HG02763 (cell line): ENCODE measurements around the gene HHLA2.
A peak's percentile ranks its signal among the peaks of the same experiment; 100 is the strongest.
"Not testable (repeated sequence)": the region's sequence is repeated elsewhere in the genome, so short reads cannot be mapped to it uniquely, and the experiment has no call there.

Experiments used
- ATAC-seq: cut with Tn5 transposase; IDR thresholded peaks from one replicate; pipeline ENCODE4 v1.9.1; 2021; ENCODE audit warnings: mild to moderate bottlenecking, moderate library complexity; ENCODE audit not compliant: unreplicated experiment

Gene HHLA2

GRCh38 chr3:108338901-108339545 is 42.7 kb downstream of the HHLA2 start:
- ATAC-seq, result peak; percentile 44

- no peak for ATAC-seq
These were observed 45.6 kb downstream of the HHLA2 start for GRCh38 chr3:108341911-108342310.

GRCh38 chr3:108342837-108343486 is 46.6 kb downstream of the HHLA2 start:
- peak; percentile 57 for ATAC-seq

- ATAC-seq, result no peak
These were observed 47.1 kb downstream of the HHLA2 start for GRCh38 chr3:108343491-108343890.

GRCh38 chr3:108345492-108346205 is 49.3 kb downstream of the HHLA2 start:
- ATAC-seq, result no peak

- no peak for ATAC-seq
These were observed 50.2 kb downstream of the HHLA2 start for GRCh38 chr3:108346301-108347227.

- ATAC-seq, result no peak
These were observed 55.8 kb downstream of the HHLA2 start for GRCh38 chr3:108352176-108352575.

GRCh38 chr3:108354562-108354961 is 58.2 kb downstream of the HHLA2 start:
- ATAC-seq, result no peak

GRCh38 chr3:108357042-108357441 is 60.7 kb downstream of the HHLA2 start:
- ATAC-seq, result no peak

GRCh38 chr3:108359011-108359410 is 62.7 kb downstream of the HHLA2 start:
- no peak for ATAC-seq

GRCh38 chr3:108376026-108376425 is 79.7 kb downstream of the HHLA2 start:
- no peak for ATAC-seq

GRCh38 chr3:108377384-108377783 is 81.0 kb downstream of the HHLA2 start:
- no peak for ATAC-seq

GRCh38 chr3:108378153-108378951 is 82.0 kb downstream of the HHLA2 start:
- no peak for ATAC-seq

GRCh38 chr3:108378952-108379342 is 82.6 kb downstream of the HHLA2 start:
- not testable (repeated sequence) for ATAC-seq

GRCh38 chr3:108380128-108380795 is 83.9 kb downstream of the HHLA2 start:
- ATAC-seq, result no peak

- ATAC-seq, result no peak
These were observed 85.3 kb downstream of the HHLA2 start for GRCh38 chr3:108381529-108382140.

GRCh38 chr3:108383306-108383705 is 87.0 kb downstream of the HHLA2 start:
- ATAC-seq, result no peak

GRCh38 chr3:108387063-108387462 is 90.7 kb downstream of the HHLA2 start:
- no peak for ATAC-seq
